ENCODE data around the gene NECAB2.
A peak's percentile ranks its signal among the peaks of the same experiment; 100 is the strongest.

The NECAB2 gene

DNA sequence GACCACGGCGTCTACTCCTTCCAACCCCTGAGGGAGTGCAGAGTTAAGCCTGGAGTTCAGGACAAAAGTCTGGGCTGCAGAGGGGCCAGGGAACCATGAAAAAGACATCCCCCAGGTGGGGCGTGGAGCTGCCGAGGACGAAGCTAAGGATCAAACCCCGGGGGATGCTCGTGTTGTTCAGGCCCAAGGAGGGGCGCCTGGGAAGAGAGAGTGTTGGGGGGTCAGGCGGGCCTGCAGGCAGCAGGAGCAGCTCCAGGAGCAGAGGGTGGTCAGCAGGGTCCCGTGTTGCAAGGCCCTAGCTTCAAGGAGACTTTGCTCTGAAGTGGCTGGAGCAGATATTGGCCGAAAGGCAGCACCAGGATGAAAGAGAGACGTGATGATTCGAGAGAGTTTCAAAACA, 26.7 kb downstream of the NECAB2 start:
- DNase-seq: no peak

- DNase-seq: peak; percentile 50
Measured at GRCh38 chr16:83995754-83996153, 27.7 kb downstream of the NECAB2 start.

DNA sequence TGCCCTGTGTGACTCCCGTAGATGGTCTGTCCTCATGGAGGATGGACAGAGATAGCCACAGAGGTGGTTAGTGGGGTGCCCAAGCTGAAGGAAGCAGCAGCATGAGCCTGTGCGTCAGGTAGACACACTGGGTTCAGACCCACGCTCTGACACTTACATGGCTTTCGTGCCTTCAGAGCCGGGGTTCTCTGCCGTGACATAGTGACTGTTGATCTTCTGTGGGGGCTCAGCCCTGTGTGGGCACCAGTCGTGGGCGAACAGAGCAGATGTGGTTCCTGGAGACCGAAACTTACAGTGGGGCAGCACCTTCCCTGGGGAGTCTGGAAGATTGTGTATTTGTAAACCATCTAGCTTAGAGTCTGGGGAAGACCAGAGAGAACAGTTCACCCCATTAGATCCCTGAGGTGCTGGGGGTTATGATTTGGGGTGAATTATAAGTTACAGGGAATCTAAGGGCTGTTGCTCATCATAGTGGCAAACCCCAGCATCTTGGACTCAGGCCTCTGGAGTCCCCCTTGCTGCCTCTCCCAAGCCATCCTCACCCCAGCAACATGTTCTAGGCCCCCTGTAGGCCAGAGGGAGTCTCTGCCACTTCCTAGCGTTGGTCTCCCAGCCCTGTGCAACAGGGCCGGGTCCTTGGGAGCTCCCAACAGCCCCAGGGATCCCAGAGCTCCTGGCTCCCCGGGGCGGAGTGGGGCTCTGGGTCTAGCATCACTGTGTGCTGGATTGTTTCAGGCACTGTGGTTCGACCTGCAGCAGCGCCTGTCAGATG, 28.6 kb downstream of the NECAB2 start:
- no peak for DNase-seq

DNA sequence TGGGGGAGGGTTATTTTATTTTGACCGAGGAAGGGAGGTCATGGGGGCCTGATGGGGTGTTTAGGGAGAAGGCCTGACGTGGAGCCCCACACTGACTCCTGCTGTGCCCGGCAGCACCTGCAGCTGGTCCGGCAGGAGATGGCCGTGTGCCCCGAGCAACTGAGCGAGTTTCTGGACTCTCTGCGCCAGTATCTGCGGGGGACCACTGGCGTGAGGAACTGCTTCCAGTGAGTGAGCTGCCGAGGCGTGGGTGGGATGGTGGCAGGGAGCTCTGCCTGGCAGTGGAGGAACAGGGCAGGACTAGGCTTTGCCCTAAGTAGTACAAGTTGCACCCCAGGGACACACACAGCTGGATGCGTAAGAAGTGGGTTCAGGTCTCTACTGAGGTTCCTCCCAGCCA, 30.0 kb downstream of the NECAB2 start:
- DNase-seq: no peak

- no peak for DNase-seq
Measured at GRCh38 chr16:84000989-84001642, 33.1 kb downstream of the NECAB2 start.

GRCh38 chr16:84001726-84002125, 33.7 kb downstream of the NECAB2 start:
- no peak for DNase-seq

GRCh38 chr16:84003038-84003437, 35.0 kb downstream of the NECAB2 start:
- DNase-seq: no peak

DNA sequence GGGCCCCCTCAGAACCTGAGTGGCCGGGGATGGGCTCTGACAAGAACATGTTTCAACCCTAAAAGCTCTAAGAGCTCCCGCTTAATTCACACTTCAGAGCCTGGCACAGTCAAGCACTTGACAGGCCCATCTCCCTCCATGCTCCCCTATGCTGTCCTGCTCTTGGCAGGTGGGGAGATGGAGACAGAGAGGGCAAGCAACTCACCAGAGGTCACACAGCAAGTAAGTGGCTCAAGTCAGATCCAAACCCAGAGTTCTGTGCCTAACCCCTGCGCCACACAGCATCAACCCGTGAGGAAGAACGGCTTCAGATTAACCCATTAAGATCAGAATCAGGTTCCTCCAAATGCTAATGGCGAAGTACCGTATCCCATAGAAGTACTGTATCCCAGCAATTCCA, 36.4 kb downstream of the NECAB2 start:
- DNase-seq: no peak

GRCh38 chr16:84005391-84005790, 37.3 kb downstream of the NECAB2 start:
- DNase-seq: no peak

DNA sequence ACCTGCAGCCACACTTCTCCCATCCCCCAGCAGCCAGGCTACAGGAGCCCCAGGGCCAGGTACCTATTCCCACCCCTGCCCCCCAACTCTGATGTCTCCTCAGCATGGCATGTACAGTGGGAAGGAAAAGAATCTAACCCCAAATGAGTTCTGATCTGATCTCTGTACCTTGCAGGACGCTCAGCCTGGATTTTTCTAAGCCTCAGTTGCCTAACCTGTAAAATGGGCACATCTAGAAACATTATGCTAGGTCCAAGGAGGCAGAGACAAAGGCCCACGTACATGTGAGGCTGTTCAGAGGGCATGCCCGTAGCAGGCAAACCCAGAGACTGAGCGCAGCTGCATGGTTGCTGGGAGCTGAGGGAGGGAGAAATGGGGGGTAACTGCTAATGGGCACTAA, 39.5 kb downstream of the NECAB2 start:
- DNase-seq: no peak

DNA sequence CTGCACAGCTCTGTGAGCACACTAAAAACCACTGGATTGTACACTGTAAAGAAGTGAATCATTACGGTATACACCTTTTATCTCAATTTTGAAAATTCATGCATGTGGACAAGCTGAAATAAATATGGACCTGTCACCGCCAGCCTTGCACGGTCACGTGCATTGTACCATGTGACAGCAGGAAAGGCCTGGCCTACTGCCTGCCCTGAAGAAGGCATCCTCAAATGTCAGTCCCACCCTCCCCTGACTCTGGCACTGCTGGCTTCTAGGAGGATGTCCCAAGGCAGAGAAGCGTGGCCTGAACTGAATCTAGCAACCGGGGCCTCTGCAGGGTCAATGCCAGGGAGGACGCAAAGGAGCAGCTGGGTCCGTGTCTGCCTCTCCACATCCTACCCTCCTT, 39.9 kb downstream of the NECAB2 start:
- DNase-seq: no peak

DNA sequence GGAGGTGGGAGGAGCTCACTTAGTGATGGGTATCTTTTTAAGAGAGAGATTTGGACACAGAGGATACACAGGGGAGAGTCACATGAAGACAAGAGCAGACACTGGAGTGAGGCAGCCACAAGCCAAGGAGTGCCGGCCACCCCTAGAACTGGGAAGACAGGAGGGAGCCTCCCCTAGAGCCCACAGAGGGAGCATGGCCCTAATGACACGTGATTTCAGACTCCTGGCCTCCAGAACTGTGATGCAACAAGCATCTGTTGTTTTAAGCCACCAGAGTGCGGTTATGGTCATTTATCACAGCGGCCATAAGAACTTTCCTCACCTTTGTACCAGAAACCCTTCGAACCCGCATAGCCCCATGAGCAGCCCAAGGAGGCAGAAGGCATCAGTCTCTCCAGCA, 41.2 kb downstream of the NECAB2 start:
- no peak for DNase-seq

DNA sequence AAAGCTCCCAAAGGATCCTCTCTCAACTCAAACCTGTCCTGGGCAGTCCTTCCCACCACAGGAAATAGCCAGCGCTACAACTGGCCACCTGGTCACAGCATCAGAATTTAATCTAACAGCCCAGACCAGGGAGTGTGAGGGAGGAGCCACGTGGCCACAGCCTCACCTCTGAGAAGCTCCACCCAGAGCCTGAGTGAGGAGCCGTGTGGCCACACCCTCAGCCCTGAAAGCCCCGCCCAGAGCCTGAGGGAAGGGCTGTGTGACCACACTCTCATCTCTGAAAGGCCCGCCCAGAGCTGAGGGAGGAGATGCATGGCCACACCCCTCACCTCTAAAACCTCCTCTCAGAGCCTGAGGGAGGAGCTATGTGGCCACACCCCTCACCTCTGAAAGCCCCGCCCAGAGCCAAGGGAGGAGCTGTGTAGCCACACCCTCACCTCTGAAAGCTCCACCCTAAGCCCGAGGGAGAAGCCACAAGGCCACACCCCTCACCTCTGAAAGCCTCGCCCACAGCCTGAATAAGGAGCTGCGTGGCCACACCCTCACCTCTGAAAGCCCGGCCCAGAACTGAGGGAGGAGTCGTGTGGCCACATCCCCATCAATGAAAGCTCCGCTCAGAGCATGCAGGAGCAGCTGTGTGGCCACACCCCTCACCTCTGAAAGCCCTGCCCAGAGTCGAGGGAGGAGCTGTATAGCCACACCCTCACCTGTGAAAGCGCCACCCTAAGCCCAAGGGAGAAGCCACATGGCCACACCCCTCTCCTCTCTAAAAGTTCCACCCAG, 45.9 kb downstream of the NECAB2 start:
- DNase-seq: peak; percentile 97

GRCh38 chr16:84014570-84015327, 46.7 kb downstream of the NECAB2 start:
- DNase-seq: no peak

- DNase-seq: no peak
Measured at GRCh38 chr16:84015399-84015798, 47.4 kb downstream of the NECAB2 start.

- DNase-seq: no peak
Measured at GRCh38 chr16:84016477-84016876, 48.4 kb downstream of the NECAB2 start.

DNA sequence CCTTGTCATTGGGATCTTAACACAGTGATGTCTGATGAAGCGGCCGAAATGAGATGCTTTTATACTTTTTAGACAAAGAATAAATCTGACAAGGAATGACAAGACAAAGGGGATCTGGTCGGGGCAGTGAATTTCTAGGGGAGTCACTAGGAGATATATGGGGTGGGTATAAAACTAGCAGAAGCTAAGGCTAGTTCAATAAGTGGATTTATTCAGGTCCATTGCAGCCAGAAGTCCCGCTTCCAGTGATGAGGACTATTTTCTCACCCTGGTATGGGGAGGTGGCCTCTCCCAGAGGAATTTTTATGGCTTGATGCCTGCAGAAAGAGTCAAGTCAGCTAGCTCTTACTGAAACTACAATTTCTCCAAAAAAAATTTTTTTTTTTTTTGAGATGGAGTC, 50.7 kb downstream of the NECAB2 start:
- no peak for DNase-seq

- no peak for DNase-seq
Measured at GRCh38 chr16:84020353-84020752, 52.3 kb downstream of the NECAB2 start.

DNA sequence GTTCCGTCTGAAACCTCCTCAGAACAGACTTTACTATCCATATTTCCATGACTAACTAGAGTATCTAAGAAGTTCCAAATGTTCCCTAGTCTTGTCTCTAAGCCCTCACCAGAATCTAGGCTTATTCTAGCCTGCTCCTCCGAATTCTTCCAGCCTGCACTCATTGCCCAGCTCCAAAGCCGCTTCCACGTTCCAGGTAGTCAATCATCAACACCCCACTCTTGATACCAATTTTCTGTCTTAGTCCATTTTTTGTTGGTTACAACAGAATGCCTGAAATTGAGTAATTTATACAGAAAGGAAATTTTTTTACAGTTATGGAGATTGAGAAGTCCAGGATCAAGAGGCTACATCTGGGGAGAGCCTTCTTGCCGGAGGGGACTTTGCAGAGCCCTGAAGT, 53.4 kb downstream of the NECAB2 start:
- DNase-seq: no peak

DNA sequence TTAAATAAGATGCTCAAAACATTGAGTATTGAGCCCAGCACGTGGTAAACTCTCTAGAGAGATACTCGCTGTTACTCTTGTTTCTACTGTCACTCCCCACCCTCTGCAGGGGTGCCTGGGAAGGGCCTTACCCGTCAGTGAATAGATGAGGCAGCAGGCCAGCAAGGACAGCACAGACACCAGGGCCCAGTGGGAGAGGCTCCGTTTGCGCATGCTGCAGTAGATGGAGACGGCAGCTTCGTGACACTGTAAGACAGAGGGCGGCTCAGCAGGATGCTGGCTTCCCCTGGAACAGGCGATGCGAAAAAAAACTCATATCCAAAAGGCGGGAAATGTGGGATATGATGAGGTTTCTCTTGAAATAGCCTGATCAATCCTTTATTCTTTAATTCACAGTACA, 54.6 kb downstream of the NECAB2 start:
- no peak for DNase-seq

GRCh38 chr16:84024854-84025253, 56.8 kb downstream of the NECAB2 start:
- no peak for DNase-seq

DNA sequence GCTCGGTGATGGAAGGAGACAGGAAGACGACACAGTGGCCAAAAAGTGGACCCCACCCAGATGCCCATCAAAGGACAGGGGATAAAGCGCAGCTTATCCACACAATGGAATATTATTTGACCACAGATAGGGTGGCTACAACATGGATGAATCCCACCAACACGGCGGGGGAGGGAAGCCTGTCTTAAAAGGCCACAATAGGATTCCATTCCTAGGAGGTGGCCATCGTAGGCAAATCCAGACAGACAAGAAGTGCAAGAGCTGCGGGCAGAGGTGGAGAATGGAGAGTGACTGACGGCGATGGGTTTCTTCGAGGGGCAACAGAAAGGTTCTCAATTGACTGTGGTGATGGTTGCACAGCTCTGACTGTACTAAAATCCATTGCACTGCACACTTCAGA, 58.6 kb downstream of the NECAB2 start:
- DNase-seq: no peak

- no peak for DNase-seq
Measured at GRCh38 chr16:84027625-84028024, 59.6 kb downstream of the NECAB2 start.
